ENCODE results near the gene C7orf33.
A peak's percentile ranks its signal among the peaks of the same experiment; 100 is the strongest.
"Not testable (repeated sequence)": the region's sequence is repeated elsewhere in the genome, so short reads cannot be mapped to it uniquely, and the experiment has no call there.

Gene C7orf33

DNA sequence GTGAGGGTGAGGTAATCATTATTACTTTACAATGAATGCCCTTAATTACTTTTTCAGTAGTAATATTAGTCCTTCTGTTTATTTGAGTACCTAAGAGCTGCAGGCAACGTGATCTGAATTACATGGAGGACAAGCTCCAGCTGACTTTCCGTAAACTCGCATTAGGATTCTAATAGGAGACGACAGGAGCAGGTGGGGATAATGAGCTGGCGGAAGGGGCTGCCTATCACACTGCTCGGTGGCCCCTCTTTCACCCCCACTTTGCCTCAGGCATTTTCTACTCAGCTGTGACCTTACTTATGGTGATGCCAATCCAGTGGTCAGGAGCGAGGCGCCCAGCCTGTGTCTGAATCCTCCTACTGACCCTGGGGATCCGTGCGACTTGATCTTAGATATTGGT lies at the start of gene C7orf33:
Gene C7orf33 (plus strand): TSS at position 296 of the 400 bp plus-strand sequence. CDS start 160 bp downstream, outside the sequence.
- DNase-seq (ENCODE audit: extremely low read depth in 1 of 2, low read depth in 1 of 2): no peak

- DNase-seq (ENCODE audit: extremely low read depth in 1 of 2, low read depth in 1 of 2): no peak
These were observed 48.6 kb upstream of the C7orf33 start for GRCh38 chr7:148541891-148542504.

DNA sequence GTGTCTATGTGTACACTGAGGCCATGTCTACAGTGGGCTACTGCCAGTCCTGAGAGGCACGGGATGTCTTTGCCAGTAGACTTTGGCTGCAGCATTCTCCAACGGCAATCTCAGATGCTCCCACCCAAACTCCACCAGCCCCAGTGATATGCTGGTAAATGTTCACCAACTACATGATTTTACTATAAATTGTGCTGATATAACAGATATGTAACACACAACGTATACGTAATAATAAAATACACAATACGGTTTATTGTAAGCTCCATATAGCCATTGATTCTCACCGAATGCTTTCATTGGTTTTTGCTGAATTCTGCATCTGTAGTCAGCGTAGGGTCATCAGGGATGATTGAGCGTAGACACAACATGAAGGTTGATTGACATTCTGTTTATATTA lies 47.3 kb upstream of the C7orf33 start:
- no peak for DNase-seq (ENCODE audit: extremely low read depth in 1 of 2, low read depth in 1 of 2)

GRCh38 chr7:148545172-148545571 lies 45.4 kb upstream of the C7orf33 start:
- no peak for DNase-seq (ENCODE audit: extremely low read depth in 1 of 2, low read depth in 1 of 2)

DNA sequence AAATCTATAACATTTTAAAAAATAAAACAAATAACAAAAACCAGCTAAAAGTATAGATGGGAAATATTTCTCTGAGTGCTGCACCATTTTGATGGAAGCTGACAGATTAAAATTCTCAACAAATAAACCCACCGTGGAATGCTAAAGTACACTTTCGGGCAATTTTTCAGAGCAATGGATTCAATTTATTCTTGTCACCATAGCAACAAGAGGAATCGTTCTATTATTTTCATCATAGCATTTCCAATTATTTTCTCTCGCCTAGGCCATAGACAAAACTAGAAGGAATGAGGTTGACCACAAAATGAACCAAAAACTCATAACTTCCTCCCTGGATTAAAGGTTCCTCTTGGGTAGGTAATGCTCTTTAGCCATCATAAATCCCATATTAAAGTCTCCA lies 44.6 kb upstream of the C7orf33 start:
- no peak for DNase-seq (ENCODE audit: extremely low read depth in 1 of 2, low read depth in 1 of 2)

- no peak for DNase-seq (ENCODE audit: extremely low read depth in 1 of 2, low read depth in 1 of 2)
These were observed 43.7 kb upstream of the C7orf33 start for GRCh38 chr7:148546857-148547256.

GRCh38 chr7:148547951-148548350 lies 42.6 kb upstream of the C7orf33 start:
- DNase-seq (ENCODE audit: extremely low read depth in 1 of 2, low read depth in 1 of 2): no peak

GRCh38 chr7:148553979-148554378 lies 36.6 kb upstream of the C7orf33 start:
- no peak for DNase-seq (ENCODE audit: extremely low read depth in 1 of 2, low read depth in 1 of 2)

DNA sequence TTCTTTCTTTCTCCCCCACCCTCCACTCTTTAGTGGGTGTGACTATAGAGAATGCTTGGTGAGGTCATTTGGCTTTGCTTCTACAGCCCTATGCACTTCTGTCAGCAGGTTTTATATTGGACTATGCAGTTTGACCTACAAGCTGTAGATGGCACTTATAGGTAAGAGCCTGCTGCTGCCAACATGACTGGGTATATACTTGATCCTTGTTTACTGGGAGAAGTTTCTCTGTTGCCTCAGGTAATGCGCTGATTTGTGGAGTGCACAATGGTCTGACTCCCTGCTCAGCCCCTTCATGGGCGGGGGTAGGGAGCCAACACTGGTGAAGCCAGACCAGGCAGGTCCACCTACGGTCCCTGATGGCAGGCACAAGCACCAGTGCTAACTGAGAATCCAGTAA lies 33.7 kb upstream of the C7orf33 start:
- DNase-seq (ENCODE audit: extremely low read depth in 1 of 2, low read depth in 1 of 2): no peak

- no peak for DNase-seq (ENCODE audit: extremely low read depth in 1 of 2, low read depth in 1 of 2)
These were observed 31.7 kb upstream of the C7orf33 start for GRCh38 chr7:148558914-148559313.

DNA sequence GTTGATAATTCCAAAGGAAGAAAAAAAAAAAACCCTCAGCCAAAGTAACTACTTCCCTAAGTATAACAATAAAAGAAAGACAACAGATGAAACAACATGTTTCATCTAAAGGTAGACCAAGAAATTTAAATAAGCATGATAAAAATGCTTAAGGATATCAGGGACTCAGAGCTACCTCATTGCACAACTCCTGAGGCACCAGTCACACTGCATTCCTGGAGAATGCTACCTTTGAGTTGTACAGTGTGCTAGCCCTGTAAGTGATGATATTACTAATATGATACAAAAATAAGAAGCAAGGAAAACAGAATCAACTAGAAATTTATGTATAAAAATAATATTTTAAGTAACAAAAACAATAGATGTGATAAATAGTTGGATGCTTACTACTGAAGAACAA lies 29.5 kb upstream of the C7orf33 start:
- no peak for DNase-seq (ENCODE audit: extremely low read depth in 1 of 2, low read depth in 1 of 2)

GRCh38 chr7:148563583-148564274 lies 26.8 kb upstream of the C7orf33 start:
- DNase-seq (ENCODE audit: extremely low read depth in 1 of 2, low read depth in 1 of 2): no peak

GRCh38 chr7:148564275-148564951 lies 26.2 kb upstream of the C7orf33 start:
- DNase-seq (ENCODE audit: extremely low read depth in 1 of 2, low read depth in 1 of 2): peak; percentile 19 to 48

GRCh38 chr7:148566736-148567135 lies 23.8 kb upstream of the C7orf33 start:
- no peak for DNase-seq (ENCODE audit: extremely low read depth in 1 of 2, low read depth in 1 of 2)

DNA sequence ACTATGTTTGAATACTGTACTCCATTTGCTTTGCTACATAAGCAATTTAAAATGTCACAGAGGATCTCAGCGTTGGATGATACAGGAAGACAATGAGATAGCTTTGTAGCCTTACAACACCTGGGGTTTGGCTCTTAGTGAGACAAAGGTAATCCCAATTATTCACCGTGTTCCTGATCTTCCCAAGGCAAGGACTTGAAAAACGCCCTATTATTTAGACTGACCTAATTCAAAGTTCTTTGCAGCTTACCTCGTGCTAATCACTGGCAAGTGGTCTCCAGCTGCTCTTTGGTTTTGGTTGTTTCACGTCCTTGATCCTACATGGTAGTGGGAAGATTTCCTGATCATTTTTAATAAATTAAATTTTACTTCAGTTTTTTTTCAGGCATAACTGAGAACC lies 23.0 kb upstream of the C7orf33 start:
- DNase-seq (ENCODE audit: extremely low read depth in 1 of 2, low read depth in 1 of 2): no peak

DNA sequence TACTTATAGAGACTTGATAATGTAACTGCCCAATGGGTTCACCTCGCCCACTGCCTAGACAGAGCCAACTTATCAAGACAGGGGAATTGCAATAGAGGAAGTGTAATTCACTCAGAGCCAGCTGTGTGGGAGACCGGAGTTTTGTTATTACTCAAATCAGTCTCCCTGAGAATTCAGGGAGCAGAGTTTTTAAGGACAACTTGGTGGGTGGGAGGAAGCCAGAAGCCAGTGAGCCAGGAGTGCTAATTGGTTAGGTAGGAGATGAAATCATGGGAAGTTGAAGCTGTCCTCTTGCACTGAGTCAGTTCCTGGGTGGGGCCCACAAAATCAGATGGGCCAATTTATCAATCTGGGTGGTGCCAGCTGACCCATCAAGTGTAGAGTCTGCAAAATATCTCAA lies 20.1 kb upstream of the C7orf33 start:
- DNase-seq (ENCODE audit: extremely low read depth in 1 of 2, low read depth in 1 of 2): no peak

DNA sequence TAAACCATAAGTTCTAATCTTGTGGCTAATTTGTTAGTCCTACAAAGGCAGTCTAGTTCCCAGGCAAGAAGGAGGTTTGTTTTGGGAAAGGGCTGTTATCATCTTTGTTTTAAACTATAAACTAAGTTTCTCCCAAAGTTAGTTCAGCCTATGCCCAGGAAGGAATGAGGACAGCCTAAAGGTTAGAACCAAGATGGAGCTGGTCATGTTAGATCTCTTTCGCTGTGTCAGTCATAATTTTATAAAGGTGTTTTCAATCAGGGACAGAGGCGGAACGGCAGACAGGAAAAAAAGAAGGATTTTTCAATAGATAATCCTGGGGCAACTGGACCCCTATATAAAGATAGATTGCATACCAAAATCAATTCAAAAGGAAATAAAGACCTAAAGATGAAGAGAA lies 19.6 kb upstream of the C7orf33 start:
- not testable (repeated sequence) for DNase-seq (ENCODE audit: extremely low read depth in 1 of 2, low read depth in 1 of 2)

GRCh38 chr7:148571381-148571780 lies 19.2 kb upstream of the C7orf33 start:
- no peak for DNase-seq (ENCODE audit: extremely low read depth in 1 of 2, low read depth in 1 of 2)

DNA sequence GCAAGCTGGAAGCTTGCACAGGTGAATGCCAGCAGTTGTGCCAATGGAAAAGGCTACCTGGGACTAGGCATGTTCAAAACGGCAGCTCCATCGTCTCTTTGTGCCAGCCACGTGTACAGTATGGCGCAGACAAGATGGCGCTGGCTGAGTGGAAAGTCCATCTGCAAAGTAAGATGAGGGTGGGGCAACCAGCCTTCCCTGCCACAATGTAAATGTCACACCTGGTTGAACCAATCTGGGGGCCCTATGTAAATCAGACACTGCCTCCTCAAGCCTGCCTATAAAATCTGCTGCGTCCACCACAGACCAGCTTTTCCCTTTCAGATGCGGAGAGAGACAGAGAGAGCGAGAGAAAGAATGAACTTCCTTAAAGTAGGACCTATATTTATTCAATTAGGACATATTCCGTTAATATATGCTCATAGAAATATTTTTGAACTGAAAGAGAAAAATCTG lies 18.5 kb upstream of the C7orf33 start:
- DNase-seq (ENCODE audit: extremely low read depth in 1 of 2, low read depth in 1 of 2): no peak

GRCh38 chr7:148573581-148573980 lies 17.0 kb upstream of the C7orf33 start:
- DNase-seq (ENCODE audit: extremely low read depth in 1 of 2, low read depth in 1 of 2): not testable (repeated sequence)

GRCh38 chr7:148575640-148576411 lies 14.7 kb upstream of the C7orf33 start:
- peak; percentile 38 to 47 for DNase-seq (ENCODE audit: extremely low read depth in 1 of 2, low read depth in 1 of 2)

Data from stimulated activated CD8-positive, alpha-beta memory T cell treated with anti-CD3 and anti-CD28 coated beads, Interleukin-7, amount 100 ng/mL, for 48 hours (primary cell).